Stimulated activated CD4-positive, alpha-beta T cell treated with anti-CD3 and anti-CD28 coated beads, Interleukin-2, amount 100 ng/mL, for 48 hours (primary cell): Measurements from ENCODE around the gene PIM3.

Source experiments
- DNase-seq, 2 donors: peaks; one replicate each; pipeline ENCODE4 v3.0.0-alpha.2; 2020

Gene PIM3

DNA sequence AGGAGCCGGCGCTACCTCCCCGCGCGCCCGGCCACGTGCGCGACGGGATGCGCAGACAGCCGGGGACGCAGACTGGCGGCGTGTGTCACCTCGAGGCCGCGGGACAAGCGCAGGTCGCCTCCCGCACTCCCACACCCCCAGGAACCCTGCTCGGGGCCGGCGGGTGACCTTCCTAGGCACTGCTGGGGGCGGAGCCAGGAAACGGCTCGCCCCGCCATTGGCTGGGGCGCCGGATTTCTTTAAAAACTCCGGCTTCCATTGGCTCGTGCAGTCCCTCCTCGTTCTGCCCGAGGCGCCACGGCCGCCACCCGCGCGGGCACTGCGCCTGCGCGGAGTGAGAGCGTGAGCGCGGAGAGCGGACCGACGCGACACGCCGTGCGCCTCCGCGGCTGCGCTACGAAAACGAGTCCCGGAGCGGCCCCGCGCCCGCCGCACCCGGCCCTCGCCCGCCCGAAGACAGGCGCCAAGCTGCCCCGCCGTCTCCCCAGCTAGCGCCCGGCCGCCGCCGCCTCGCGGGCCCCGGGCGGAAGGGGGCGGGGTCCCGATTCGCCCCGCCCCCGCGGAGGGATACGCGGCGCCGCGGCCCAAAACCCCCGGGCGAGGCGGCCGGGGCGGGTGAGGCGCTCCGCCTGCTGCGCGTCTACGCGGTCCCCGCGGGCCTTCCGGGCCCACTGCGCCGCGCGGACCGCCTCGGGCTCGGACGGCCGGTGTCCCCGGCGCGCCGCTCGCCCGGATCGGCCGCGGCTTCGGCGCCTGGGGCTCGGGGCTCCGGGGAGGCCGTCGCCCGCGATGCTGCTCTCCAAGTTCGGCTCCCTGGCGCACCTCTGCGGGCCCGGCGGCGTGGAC lies at the start of gene PIM3:
Gene PIM3, plus strand, starts transcription at position 614 of the 846 bp plus-strand sequence. Its CDS starts 176 bp downstream, at position 790.
- DNase-seq, result peak; percentile 88 to 89

GRCh38 chr22:49911881-49912625 lies 48.5 kb upstream of the PIM3 start:
- no peak for DNase-seq

DNA sequence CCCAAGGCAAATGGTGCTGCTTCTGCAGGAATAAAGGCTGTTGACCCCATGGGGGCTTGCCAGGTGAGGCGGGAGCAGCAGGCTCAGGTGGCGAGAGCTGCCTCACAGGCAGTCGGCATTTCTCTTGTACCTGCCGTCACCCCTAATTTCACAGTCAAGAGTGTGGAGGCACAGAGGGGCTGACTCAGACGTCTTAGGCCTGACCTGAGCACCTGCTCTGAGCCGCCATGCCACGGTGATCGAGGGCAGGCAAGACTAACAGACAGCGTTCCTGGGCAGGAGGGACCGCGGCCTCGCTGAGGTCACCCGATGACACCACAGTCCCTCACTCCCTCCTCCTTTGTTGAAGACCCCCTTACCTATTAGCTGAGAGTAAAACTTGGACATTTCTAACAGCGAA lies 47.5 kb upstream of the PIM3 start:
- no peak for DNase-seq

GRCh38 chr22:49913446-49913845 lies 47.1 kb upstream of the PIM3 start:
- no peak for DNase-seq

DNA sequence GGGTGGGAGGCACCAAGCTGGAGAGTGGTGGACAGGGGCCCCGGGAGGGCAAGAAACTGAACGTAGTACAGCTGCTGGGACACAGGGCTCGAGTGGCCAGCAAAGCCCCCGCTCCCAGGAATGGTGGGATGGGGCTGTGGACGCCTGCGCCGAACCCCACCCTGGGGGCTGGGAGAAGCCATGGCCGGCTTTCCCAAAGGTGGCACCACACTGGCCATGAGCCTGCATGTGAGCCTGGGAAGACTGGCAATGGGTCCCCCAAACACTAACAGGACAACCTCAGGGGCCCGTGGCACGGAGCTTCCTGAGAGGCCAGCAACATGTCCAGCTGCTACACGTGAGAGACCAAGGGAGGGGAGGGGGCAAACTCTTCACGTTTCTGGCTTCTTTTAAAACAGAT lies 46.3 kb upstream of the PIM3 start:
- DNase-seq, result no peak

GRCh38 chr22:49915610-49916009 lies 45.0 kb upstream of the PIM3 start:
- DNase-seq, result no peak

DNA sequence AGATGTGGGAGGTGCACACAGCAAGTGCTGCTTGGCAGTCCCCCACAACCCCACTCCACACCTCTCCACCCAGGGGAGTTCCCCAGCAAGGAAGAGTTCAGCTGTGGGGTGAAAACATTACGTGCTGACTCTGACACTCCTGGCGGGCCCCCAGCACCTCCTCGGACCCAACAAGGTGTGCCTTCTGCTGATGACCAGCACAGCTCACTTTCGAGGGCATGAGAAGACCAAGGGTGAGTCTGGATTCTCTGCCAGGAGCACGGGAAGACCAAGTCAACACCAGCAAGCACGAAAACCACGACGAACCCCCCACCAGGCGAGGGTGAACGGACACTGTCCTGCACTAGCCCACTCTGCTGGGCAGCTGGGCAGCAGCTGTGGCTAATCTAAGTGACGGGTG lies 43.7 kb upstream of the PIM3 start:
- DNase-seq, result no peak

- peak; percentile 95 to 98 for DNase-seq
Observed at GRCh38 chr22:49917974-49918910, 42.3 kb upstream of the PIM3 start, which contains the start of the genes ALG12 and CRELD2. TSS of gene ALG12 (minus strand) at chr22:49918438. CDS start at chr22:49913765, 4,673 bp downstream. TSS of gene CRELD2 (plus strand) at chr22:49918634. CDS start at chr22:49918770, 136 bp downstream.

- DNase-seq, result no peak
Observed at GRCh38 chr22:49918911-49919881, 41.4 kb upstream of the PIM3 start.

DNA sequence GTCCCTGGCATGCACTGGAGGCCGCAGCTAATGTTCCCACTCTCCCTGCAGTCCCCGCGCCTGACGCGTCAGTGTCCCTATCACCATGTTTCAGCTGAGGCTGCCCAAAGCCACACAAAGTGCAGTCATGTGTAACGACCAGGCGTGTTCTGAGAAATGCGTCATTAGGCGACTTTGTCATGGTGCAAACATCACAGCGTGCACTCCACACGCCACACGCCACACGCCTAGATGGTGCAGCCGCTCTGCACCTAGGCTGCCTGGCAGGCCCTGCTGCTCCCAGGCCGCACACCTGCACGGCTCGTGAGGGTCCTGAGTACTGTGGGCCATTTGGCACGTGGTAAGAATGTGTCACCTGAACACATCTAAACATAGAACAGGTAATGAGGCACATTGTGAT lies 39.7 kb upstream of the PIM3 start:
- no peak for DNase-seq

DNA sequence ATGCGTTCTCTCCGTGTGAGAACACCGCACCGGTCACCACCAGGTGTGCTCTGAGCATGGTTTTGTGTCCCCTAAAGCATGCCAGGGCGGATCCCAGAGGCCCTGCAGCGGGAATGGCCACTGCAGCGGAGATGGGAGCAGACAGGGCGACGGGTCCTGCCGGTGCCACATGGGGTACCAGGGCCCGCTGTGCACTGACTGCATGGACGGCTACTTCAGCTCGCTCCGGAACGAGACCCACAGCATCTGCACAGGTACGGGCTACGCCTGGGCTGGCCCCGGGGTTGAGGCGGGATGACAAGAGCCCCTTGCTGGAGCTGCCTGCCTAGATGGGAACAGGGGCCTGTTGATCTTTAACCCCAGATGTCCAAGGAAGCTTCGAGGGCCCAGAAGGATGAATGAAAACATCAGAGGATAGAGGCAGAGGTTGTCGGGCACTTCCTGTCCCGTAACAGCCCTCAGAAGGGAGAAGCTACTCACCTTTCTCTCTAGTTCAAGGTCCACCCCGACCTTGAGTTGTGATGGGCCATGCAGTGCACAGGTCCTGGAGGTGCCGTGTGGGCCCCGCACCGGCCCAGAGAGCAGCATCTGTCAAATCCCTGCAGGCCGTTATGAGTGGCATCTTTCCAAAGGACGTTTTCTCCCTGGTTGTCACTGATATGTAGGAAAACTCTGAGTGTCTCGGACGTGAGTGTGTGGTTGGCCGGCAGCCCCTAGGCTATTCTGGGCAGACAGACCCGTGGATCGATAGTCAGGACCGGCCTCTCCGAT lies 38.9 kb upstream of the PIM3 start:
- DNase-seq, result no peak

- no peak for DNase-seq
Observed at GRCh38 chr22:49922484-49922883, 38.1 kb upstream of the PIM3 start.

DNA sequence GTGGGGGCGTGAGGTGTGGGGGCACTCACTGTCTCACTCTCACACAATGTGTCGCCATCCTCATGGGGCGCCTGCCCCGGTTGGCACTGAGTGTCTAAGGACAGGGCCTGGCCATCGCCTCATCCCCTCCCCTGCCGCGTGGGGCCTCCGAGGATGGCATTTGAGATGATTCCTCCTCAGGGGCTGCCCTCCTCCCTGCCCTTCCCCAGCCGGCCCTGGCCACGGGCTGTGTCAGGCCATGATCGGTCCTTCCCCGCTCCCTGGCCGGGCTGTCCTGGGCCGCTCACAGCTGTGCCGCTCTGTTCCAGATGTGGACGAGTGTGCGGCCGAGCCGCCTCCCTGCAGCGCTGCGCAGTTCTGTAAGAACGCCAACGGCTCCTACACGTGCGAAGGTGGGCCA lies 37.6 kb upstream of the PIM3 start:
- no peak for DNase-seq

- DNase-seq, result no peak
Observed at GRCh38 chr22:49923445-49923844, 37.1 kb upstream of the PIM3 start.

DNA sequence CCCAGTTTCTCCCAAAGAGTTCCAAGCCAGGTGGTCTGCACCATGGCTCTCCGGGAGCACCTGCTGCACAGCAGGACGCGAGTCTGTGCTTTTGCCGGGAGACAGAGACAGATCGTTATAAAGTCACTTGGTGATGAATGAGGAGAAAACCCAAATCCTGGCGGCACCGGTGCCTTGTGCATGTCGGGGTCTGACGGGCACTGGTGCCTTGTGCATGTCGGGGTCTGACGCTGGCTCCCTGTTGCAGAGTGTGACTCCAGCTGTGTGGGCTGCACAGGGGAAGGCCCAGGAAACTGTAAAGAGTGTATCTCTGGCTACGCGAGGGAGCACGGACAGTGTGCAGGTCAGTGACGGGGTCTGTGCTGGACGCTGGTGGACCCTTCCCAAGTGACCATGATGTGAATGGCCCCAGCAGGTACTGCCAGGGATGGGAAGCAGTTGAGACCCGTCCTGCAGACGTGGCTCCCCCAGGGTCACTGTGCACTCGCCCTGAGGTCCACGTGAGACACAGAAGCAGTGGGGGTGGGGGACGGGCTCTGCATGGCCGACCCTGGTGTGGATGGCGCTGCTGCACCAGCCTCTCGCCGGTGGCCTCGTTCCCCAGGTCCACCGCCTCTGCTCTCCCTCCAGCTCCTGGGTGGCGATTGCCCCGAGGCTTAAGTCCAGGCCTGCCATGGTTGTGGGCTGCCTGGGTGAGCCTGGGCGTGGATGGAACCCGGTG lies 36.3 kb upstream of the PIM3 start:
- DNase-seq, result no peak

- peak in 1 of 2 donors; percentile 46 for DNase-seq
Observed at GRCh38 chr22:49925525-49926128, 34.9 kb upstream of the PIM3 start.

DNA sequence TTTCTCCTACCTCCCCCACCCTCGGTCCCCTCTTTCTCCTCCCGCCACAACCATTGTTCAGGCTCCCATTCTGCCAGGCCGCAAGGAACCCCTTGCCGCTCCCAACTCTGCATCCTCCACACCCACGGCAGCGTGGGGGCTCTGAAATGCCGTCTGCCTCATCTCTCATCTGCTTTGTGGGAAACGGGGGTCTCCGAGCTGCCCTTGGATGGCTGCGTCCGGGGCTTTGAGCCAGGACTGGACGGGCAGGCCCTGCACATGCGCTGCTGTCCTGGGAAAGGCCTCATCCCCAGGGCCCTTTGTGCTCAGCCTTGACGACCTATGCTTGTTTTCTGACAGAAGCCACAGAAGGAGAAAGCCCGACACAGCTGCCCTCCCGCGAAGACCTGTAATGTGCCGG lies 33.7 kb upstream of the PIM3 start:
- DNase-seq, result no peak

DNA sequence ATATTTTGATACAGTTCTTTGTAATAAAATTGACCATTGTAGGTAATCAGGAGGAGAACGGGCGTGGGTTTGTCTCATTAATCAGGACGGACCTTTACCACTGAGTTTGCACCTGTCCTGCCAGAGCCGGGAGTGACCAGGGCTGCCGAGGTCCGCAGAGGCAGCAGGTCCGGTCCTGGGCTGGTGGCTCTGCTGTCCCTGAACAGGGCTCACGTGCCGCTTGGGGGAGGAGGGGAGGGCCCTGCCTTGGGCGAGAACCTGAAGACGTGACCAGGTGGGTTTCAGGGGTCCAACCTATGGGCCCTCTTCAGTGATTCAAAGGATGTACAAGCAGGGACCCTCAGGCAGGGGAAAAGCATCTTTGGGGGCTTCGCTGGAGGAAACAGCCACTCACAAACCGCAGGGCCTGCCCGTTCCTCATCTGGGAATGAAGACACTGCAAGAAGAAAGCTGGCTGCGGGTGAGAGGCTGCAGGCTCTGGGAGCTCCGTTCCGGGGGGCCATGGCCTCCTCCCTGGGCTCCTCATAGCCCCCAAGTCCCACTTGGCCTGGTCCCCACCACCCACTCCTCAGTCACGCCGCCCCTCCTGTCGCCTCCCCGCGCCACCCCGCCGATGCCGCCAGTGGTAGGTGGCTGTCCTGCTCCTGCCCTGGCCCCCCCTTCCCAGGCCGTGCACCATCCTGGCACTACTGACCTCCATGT lies 32.9 kb upstream of the PIM3 start:
- DNase-seq, result no peak

DNA sequence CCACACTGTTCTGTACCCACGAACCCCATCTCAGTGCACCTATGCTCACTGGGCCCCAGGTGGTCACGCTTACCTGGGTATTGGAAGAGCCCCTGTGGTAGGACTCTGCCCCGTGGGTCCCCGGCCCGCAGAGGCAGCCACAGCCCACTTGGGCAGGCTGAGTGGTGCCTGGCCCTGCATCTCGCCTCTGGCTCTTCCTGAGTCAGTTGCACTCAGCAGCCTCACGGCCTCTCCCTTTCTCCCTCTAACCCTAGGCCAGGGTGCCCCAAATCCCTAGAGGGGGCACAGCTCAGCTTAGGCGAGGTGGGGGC lies 32.4 kb upstream of the PIM3 start:
- no peak for DNase-seq
